Large intestine (tissue), 3 donors: Measurements from ENCODE around the gene BBS4. TPM values are rescaled to one million over a fixed set of nuclear protein-coding genes. Genes with fewer than 3 reads are reported as not detected.

Source experiments
- DNase-seq, 2 donors: peaks; one replicate each; pipeline versions ENCODE4 v3.0.0 to v3.0.0-alpha.2; 2013
- H3K27ac ChIP-seq: one replicate; pipeline ENCODE4 v1.5.1; 2013; ENCODE audit warnings: low read length
- H3K27me3 ChIP-seq: 2 replicates; pipeline ENCODE4 v1.6.1; 2013; ENCODE audit warnings: low read length; ENCODE audit not compliant: control insufficient read depth, insufficient read depth
- H3K36me3 ChIP-seq: 2 replicates; pipeline ENCODE4 v1.6.1; 2013; ENCODE audit warnings: low read length; ENCODE audit not compliant: control insufficient read depth, insufficient read depth
- H3K4me1 ChIP-seq: one replicate; pipeline ENCODE4 v1.6.1; 2013; ENCODE audit warnings: low read length; ENCODE audit not compliant: control insufficient read depth, insufficient read depth
- H3K4me3 ChIP-seq: one replicate; pipeline ENCODE4 v1.5.1; 2013; ENCODE audit warnings: low read length
- H3K9me3 ChIP-seq: one replicate; pipeline ENCODE4 v1.6.1; 2013; ENCODE audit warnings: mild to moderate bottlenecking, low read depth, low read length, moderate library complexity; ENCODE audit not compliant: control insufficient read depth
- WGBS: methylation state at CpG from one replicate; pipeline ENCODE4 v1.1.5; 2013; ENCODE audit warnings: low lambda C conversion rate; ENCODE audit not compliant: insufficient coverage; 5-methylcytosine and 5-hydroxymethylcytosine counted together
- polyA plus RNA-seq: library from polyadenylated mRNA; unstranded; fragments of 120-200 nt; gene quantifications from one replicate; pipeline ENCODE4 v1.2.1, GENCODE V29; 2013

The BBS4 gene
- polyA plus RNA-seq, 1 donor, result 24.7 TPM

DNA sequence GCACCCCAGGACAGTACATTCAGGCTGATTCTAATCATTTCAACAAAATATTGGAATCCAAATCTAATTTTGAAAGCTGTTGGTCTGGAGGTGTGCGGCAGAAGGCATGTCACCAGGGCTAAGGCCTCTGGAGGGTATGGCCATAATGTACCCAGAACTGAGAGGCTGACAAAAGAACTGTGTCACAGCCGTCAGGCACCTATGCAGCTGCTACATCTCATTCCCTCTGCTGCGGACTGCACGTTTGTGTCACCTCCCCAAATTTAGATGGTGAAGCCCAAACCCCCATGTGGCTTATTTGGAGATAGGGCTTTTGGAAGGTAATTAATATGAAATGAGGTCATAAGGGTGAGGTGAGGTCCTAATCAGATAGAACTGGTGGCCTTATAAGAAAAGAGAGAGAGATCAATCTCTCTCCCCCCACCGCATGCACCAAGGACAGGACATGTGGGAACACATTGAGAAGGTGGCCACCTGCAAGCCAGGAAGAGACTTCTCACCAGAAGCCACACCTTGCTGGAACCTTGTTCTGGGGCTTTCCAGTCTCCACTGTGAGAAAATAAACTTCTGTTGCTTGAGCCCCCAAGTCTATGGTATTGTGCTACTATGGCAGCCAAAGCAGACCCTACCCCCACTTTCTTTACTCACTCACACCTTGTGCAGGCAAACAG is 74.7 kb downstream of the BBS4 start:
- WGBS, result no CpG with 5 or more reads among the region's 5 CpGs
- Histone ChIP-seq H3K4me1 (no peaks in the 10 kb centered on the region), H3K4me3 (no peak overlapping the region), H3K9me3 (no peaks in the 10 kb centered on the region), H3K27me3 (no peaks in the 10 kb centered on the region), H3K36me3 (peaks cover 66% of the 10 kb centered on the region), H3K27ac (no peak overlapping the region)
- DNase-seq, result no peak

DNA sequence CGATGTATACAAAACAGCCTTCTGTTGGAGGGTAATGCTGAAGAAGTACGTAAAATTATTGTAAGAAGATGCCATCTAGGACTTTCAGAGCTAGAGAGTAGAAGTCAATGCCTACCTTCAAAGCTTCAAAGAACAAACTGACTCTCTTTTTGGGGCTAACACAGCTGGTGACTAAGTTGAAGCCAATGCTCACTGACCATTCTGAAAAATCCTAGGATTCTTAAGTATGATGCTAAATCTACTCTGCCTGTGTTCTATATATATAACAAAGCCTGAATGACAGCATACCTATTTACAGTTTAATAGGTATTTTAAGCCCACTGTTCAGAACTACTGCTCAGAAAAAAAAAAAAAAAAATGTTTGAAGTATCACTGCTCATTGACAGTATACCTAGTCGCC is 78.6 kb downstream of the BBS4 start:
- H3K4me3 ChIP-seq, result no peak overlapping the region
- H3K27me3 ChIP-seq, result no peaks in the 10 kb centered on the region
- H3K4me1 ChIP-seq, result no peaks in the 10 kb centered on the region
- H3K27ac ChIP-seq, result no peak overlapping the region
- WGBS, result no CpG with 5 or more reads among the region's 3 CpGs
- no peak for DNase-seq
- H3K36me3 ChIP-seq, result peaks cover 57% of the 10 kb centered on the region
- peaks cover 14% of the 10 kb centered on the region for H3K9me3 ChIP-seq

DNA sequence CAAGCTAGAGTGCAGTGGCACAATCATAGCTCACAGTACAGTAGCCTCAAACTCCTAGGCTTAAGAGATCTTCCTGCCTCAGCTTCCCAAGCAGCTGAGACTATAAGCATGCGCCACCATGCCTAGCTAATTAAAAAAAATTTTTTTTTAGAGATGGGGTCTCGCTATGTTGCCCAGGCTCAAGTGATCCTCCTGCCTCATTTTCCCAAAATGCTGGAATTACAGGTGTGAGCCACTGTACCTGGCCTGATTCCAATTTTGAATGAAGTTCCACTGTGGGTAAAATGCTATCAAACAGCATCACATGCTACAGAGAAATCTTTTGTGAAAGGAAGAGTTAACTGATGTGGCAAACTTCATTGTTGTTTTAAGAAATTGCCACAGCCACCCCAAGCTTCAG is 80.0 kb downstream of the BBS4 start:
- H3K27ac ChIP-seq, result no peak overlapping the region

DNA sequence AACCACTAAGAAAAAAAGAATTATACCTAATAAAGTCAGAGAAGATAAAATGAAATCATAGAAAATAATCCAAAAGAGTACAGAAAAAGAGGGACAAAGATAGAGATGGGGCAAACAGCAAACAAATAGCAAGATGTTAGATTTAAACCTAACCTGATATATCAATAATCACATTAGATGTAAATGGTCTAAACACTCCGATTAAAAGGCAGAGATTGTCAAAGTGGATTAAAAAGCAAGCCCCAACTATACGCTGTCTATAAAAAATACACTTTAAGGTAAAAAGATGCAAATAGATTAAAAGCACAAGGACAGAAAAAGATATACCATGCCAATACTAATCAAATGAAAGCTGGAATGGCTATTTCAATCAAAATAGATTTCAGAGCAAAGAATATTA is 80.8 kb downstream of the BBS4 start:
- DNase-seq, result no peak
- no peak overlapping the region for H3K27ac ChIP-seq
- H3K4me3 ChIP-seq, result no peak overlapping the region
- 88% methylated on average over 2 of the region's 2 CpGs for WGBS
- H3K27me3 ChIP-seq, result no peaks in the 10 kb centered on the region
- H3K9me3 ChIP-seq, result peaks cover 14% of the 10 kb centered on the region
- peaks cover 51% of the 10 kb centered on the region for H3K36me3 ChIP-seq
- H3K4me1 ChIP-seq, result no peaks in the 10 kb centered on the region

More for the DNA sequence above, 80.0 kb downstream of the BBS4 start:
- no peaks in the 10 kb centered on the region for H3K27me3 ChIP-seq
- H3K9me3 ChIP-seq, result peaks cover 14% of the 10 kb centered on the region
- no CpG with 5 or more reads among the region's 2 CpGs for WGBS
- H3K4me3 ChIP-seq, result no peak overlapping the region
- H3K36me3 ChIP-seq, result peaks cover 50% of the 10 kb centered on the region
- H3K4me1 ChIP-seq, result no peaks in the 10 kb centered on the region
- no peak for DNase-seq

DNA sequence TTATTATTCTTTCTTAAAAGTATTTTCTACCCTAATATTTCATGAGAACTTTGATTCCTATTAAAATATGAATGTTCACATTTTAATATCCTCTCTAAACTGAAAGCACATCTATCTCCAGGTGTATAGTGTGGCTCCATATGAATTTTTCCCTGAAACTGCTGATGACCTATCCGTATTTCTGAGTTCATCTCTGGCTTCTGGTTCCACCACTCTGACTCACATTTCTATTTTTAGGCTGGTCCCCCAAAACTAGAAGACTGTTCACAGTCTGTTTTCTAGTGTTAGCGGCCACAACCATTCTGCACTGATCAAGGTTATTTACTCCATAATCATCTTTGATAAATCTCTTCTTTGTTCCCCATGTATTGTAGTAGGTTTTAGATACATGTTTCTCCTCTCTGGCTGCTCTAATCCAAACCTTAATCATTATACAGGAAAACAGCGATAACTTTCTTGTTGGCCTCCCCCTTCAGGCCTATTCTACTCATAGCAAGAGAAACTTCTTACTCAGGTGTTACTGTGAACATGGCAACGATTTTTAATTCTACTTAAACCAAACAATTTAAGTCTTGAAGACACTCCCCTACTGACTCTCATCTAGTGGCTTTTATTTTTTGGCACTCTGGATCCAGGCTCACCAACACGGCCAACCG is 84.8 kb downstream of the BBS4 start:
- no peak for DNase-seq
- H3K4me3 ChIP-seq, result no peak overlapping the region
- H3K27ac ChIP-seq, result no peak overlapping the region
- peaks cover 61% of the 10 kb centered on the region for H3K36me3 ChIP-seq
- 92% methylated on average over 4 of the region's 6 CpGs for WGBS
- no peaks in the 10 kb centered on the region for H3K27me3 ChIP-seq
- H3K4me1 ChIP-seq, result no peaks in the 10 kb centered on the region
- H3K9me3 ChIP-seq, result peaks cover 14% of the 10 kb centered on the region

DNA sequence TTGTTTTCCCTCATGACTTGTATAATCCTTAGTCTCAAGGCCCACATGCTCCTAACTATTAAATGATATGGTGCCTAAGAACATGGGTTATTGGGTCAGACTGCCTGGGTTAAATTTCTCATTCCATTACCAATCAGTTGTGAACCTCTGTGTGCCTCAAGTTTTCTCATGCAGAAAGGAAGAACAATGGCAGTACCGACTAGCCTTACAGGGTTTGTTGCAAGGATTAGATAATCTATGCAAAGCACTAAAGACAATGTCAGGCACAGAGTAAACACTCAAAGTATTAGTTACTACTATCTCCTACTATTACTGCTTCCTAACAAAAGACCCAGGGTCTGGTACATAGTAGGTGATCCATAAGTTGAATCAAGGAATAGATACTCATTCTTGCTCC is 85.3 kb downstream of the BBS4 start:
- no peak overlapping the region for H3K4me3 ChIP-seq
- H3K36me3 ChIP-seq, result peaks cover 55% of the 10 kb centered on the region
- no CpG with 5 or more reads among the region's 1 CpG for WGBS
- H3K4me1 ChIP-seq, result no peaks in the 10 kb centered on the region
- no peaks in the 10 kb centered on the region for H3K27me3 ChIP-seq
- DNase-seq, result no peak
- H3K27ac ChIP-seq, result no peak overlapping the region
- peaks cover 14% of the 10 kb centered on the region for H3K9me3 ChIP-seq

DNA sequence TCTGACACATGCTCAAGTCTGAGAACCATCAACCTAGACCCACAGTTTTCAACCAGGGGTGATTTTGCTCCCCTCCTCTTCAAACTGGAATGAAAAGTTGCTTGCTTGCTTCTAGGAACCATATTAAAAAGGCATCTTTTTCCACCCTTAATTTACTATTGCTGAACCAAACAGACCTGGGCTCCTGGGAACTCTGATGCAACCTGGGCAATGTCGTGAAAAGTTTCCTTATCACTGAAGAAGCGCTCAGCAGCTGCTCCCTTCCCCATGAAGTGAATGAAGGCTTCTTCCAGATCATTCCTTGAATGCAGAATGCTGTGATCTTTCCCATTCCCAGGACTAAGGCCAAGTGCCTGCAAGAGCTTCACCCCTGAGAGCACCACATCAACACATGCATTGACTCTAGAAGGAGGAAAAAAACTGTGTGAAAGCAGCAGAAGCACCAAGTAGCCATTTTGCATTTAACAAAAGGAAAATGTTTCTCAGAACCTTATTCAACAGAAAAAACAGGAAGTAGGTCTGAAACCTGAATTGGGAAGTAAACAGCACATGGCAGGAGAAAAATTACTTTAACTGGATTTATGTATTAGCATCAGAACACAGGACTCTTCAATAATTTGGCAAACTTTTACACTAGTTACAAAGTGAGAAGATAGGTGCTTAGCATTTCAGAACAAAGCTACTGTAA is 88.8 kb downstream of the BBS4 start:
- Histone ChIP-seq H3K4me1 (no peaks in the 10 kb centered on the region), H3K27me3 (no peaks in the 10 kb centered on the region), H3K9me3 (no peaks in the 10 kb centered on the region), H3K4me3 (no peak overlapping the region), H3K36me3 (peaks cover 42% of the 10 kb centered on the region), H3K27ac (no peak overlapping the region)
- DNase-seq, result no peak
- no CpG with 5 or more reads among the region's 2 CpGs for WGBS

DNA sequence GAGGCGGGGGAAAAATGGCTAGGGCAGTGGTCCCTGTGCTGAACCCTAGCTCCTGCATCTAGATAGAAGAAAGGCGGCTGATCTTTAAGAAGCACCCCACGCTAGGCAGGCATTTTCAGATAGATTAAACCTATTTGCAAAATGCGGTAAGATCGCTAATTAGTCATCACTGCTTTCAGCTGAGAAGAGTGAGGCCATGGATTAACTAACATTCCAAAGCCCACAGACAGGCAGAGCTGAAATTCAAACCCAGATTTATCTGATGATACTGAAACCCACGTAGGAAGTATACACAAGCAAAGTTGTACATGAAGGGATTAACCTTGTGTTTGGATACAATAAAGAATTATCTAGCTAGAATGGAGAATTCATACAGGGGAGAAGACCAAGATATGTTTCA is 92.8 kb downstream of the BBS4 start:
- Histone ChIP-seq H3K9me3 (no peaks in the 10 kb centered on the region), H3K4me1 (peaks cover 5% of the 10 kb centered on the region), H3K27me3 (no peaks in the 10 kb centered on the region), H3K4me3 (no peak overlapping the region), H3K27ac (no peak overlapping the region), H3K36me3 (peaks cover 17% of the 10 kb centered on the region)
- DNase-seq, result no peak
- no CpG with 5 or more reads among the region's 6 CpGs for WGBS

DNA sequence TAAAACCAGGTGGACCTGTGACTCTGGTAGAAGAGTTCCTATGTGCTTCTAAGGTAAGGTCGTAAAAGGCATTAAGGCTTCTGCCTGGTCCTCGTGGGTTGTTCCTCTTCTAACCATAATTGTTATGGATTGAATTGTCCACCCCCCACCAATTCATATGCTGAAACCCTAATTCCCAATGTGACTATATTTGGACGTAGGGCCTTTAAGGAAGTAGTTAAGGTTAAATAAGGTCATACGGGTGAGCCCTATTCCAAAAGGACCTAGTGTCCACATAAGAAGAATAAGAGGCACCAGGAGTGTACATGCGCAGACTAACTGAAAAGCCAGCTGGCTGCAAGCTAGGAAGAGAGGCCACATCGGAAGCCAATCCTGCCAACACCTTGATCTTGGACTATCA is 95.6 kb downstream of the BBS4 start:
- Histone ChIP-seq H3K4me3 (no peak overlapping the region), H3K27ac (no peak overlapping the region), H3K27me3 (no peaks in the 10 kb centered on the region), H3K36me3 (peaks cover 4% of the 10 kb centered on the region), H3K4me1 (peaks cover 12% of the 10 kb centered on the region), H3K9me3 (no peaks in the 10 kb centered on the region)
- WGBS, result no CpG with 5 or more reads among the region's 6 CpGs
- DNase-seq, result no peak

DNA sequence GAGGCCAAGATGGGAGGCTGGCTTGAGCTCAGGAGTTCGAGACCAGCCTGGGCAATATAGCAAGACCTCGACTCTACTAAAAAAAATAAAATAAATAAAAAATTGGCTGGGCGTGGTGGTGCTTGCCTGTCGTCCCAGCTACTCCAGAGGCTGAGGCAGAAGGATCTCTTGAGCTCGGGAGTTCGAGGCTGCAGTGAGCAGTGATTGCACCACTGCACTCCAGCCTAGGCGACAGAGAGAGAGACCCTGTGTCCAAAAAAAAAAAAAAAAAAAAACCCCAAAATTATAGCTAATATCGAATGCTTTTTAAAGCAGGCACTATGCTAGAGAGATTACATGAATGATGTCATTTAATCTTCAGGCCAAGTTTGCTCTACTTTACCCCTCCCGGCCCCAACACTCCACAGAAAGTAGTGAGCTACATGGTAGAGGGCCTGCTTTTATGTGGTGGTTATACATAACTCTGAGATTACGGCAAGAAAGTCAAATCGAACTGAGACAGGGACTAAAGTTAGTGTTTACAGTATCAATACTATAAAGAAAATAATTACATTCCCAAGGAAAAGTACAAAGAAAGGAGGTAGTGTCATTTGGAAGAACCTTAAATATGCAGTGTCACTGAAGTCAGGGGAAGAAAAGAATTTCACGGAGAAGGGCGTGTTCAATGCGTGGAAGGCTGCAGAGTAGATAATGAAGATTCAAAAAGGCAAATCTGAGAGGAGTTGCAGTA is 96.4 kb downstream of the BBS4 start:
- Histone ChIP-seq H3K9me3 (no peaks in the 10 kb centered on the region), H3K4me1 (peaks cover 12% of the 10 kb centered on the region), H3K27me3 (no peaks in the 10 kb centered on the region), H3K4me3 (peak overlapping the region; percentile 78), H3K27ac (peak overlapping the region; percentile 95), H3K36me3 (no peaks in the 10 kb centered on the region)
- peak in 1 of 2 donors; percentile 26 for DNase-seq
- 41% methylated on average over 4 of the region's 14 CpGs for WGBS
